GM23338 (cell line): ENCODE data around the gene LRRC47.

Experiments used
- CREB1 ChIP-seq: fragments of 250-450 bp; sonication (Bioruptor Pico); IDR thresholded peaks from 2 replicates; pipeline ENCODE4 v1.5.0; 2020; ENCODE audit warnings: low read depth, mild to moderate bottlenecking, moderate library complexity
- CTCF ChIP-seq, 2 experiments: fragments of 200-600 bp in 1 of 2; sonication (generic) in 1 of 2; conservative IDR thresholded peaks; 2 replicates each; pipeline versions ENCODE4 v1.5.1 to v1.6.1; 2016 to 2017; ENCODE audit warnings: antibody characterized with exemption in 2 of 2, low read depth in 2 of 2, mild to moderate bottlenecking in 2 of 2, moderate library complexity in 1 of 2
- ETS1 ChIP-seq: IDR thresholded peaks from 2 replicates; pipeline ENCODE4 v1.6.1; 2016; ENCODE audit warnings: antibody characterized with exemption
- EZH2 ChIP-seq: fragments of 200-600 bp; sonication (generic); IDR thresholded peaks from one replicate; pipeline ENCODE4 v1.8.0; 2017; ENCODE audit warnings: antibody characterized with exemption, mild to moderate bottlenecking, low read depth; ENCODE audit not compliant: unreplicated experiment
- EZH2phosphoT487 ChIP-seq: fragments of 200-600 bp; sonication (generic); IDR thresholded peaks from one replicate; pipeline ENCODE4 v1.8.1; 2018; ENCODE audit warnings: antibody characterized with exemption; ENCODE audit not compliant: unreplicated experiment
- JUNB ChIP-seq: IDR thresholded peaks from one replicate; pipeline ENCODE4 v1.6.1; 2016; ENCODE audit warnings: antibody characterized with exemption; ENCODE audit not compliant: unreplicated experiment
- NANOG ChIP-seq: IDR thresholded peaks from 2 replicates; pipeline ENCODE4 v1.6.1; 2016; ENCODE audit warnings: antibody characterized with exemption, borderline replicate concordance
- POLR2AphosphoS5 ChIP-seq: IDR thresholded peaks from 2 replicates; pipeline ENCODE4 v1.6.1; 2016; ENCODE audit warnings: antibody characterized with exemption, low read depth
- REST ChIP-seq: IDR thresholded peaks from one replicate; pipeline ENCODE4 v1.6.1; 2018; ENCODE audit warnings: antibody characterized with exemption; ENCODE audit not compliant: unreplicated experiment
- STAT1 ChIP-seq: IDR thresholded peaks from one replicate; pipeline ENCODE4 v1.6.1; 2016; ENCODE audit warnings: antibody characterized with exemption; ENCODE audit not compliant: unreplicated experiment
- ZNF114 ChIP-seq: fragments of 250-450 bp; sonication (Bioruptor Pico); IDR thresholded peaks from 2 replicates; pipeline ENCODE4 v1.5.0; 2020; ENCODE audit warnings: mild to moderate bottlenecking, moderate library complexity
- ZNF331 ChIP-seq: fragments of 250-450 bp; sonication (Bioruptor Pico); IDR thresholded peaks from 2 replicates; pipeline ENCODE4 v1.5.0; 2020; ENCODE audit warnings: low read depth, mild to moderate bottlenecking, moderate library complexity

GRCh38 chr1:3770047-3770765, 26.1 kb downstream of the LRRC47 start:
- TF ChIP-seq POLR2AphosphoS5 (no peak), EZH2phosphoT487 (no peak), EZH2 (no peak), CTCF (conservative IDR thresholded peaks at IDR 0.05; ENCODE audit: low read depth in 2 of 2) (no peak), REST (no peak), JUNB (no peak), CREB1 (CRISPR knock-in tag) (no peak), ZNF114 (no peak), ETS1 (no peak), STAT1 (no peak), ZNF331 (CRISPR knock-in tag) (no peak), NANOG (no peak)
